H7 (cell line): ENCODE data around the gene TCERG1L. TPM values are rescaled to one million over a fixed set of nuclear protein-coding genes. Genes with fewer than 3 reads are reported as not detected.
"Not testable (repeated sequence)": the region's sequence is repeated elsewhere in the genome, so short reads cannot be mapped to it uniquely, and the experiment has no call there.

Experiments used
- DNase-seq: peaks from one replicate; pipeline ENCODE4 v3.0.0; 2012
- H3K27me3 ChIP-seq: 2 replicates; pipeline ENCODE4 v1.6.0; 2011; ENCODE audit warnings: mild to moderate bottlenecking, low read length; ENCODE audit not compliant: control insufficient read depth, insufficient read depth
- H3K36me3 ChIP-seq: replicated peaks from 2 replicates; pipeline ENCODE4 v1.5.1; 2011; ENCODE audit warnings: low read length; ENCODE audit not compliant: control insufficient read depth, insufficient read depth
- H3K4me3 ChIP-seq: 2 replicates; pipeline ENCODE4 v1.5.1; 2011; ENCODE audit warnings: low read depth, mild to moderate bottlenecking, control low read depth, low read length, moderate library complexity; ENCODE audit not compliant: insufficient read depth
- total RNA-seq: library from RNA; depleted of rRNA; stranded (reverse); fragments of >200 nt; shearing (Covaris generic); gene quantifications from 2 replicates; pipeline ENCODE4 v1.2.3, GENCODE V29; 2014

The TCERG1L gene
- total RNA-seq, 1 experiment from 2014 or later, result 5.4 TPM

DNA sequence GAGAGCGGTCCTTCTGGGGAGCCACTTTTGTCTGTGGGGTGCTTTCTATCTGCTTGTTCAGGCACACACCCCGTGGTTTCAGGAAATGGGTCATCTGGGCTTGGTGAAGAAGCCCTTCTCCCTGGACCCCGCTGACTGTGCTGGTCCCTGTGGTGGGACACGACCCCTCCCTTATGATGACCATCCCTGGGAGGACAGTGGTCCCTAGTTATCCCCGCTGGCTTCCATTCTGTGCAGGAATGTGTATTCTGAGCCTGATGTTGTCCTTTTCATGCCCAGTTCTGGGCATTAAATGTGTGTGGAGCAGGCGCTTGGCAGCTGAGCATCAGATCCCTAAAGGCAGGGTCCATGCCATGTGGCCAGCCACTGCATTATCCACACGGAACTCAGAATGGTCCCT is 71.6 kb downstream of the TCERG1L start:
- H3K4me3 ChIP-seq, result no peak overlapping the region
- no peaks in the 10 kb centered on the region for H3K36me3 ChIP-seq
- H3K27me3 ChIP-seq, result no peaks in the 10 kb centered on the region
- no peak for DNase-seq

DNA sequence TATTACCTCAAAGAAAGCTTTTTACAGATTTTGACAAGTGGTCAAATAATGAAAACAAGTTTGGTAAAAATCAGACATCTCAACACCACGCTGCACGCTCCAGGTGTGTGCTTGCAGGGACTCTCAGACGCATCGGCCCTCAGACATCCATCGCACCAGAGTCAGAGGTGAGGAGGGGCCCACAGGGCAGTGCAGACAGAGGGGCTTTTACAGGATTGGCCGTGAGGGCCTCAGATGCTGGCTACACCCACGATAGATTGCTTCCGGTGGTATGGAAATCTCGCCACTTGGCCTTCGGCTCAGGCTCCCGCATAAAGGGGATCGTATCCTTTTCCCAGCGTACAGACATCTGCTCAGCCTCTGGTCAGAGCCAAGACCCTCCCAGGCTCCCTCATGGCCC is 72.1 kb downstream of the TCERG1L start:
- Histone ChIP-seq H3K27me3 (no peaks in the 10 kb centered on the region), H3K36me3 (no peaks in the 10 kb centered on the region), H3K4me3 (no peak overlapping the region)
- DNase-seq, result no peak

DNA sequence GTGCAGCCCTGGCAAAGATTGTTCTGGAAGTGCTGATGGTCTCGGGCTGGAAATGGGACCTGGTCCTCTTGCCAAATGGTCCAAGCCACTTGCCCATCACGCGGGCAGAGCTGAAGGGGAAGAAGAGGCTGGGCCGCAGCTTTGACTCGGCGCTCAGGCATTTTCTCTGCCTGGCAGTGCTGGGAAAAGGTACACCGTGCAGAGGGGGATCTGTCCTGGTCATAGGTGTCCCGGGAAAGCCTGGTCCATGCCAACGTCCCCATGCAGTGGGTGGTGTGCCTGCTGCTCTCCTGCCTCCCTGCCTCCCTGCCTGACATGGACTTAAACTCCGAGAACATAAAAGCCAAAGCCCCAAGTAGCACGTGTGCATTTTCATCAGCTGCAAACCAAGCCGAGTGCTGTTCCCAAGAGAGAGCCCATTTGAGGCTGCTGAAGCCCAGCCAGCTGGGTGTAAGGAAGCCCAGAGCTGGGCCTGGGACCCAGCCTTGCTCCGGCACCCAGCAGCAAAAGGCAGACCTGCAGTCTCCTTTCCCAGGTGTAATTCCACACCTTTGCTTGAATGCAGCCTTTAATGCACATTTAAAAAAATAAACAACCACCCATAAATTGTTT is 72.7 kb downstream of the TCERG1L start:
- DNase-seq, result no peak
- Histone ChIP-seq H3K36me3 (no peaks in the 10 kb centered on the region), H3K4me3 (no peak overlapping the region), H3K27me3 (no peaks in the 10 kb centered on the region)

DNA sequence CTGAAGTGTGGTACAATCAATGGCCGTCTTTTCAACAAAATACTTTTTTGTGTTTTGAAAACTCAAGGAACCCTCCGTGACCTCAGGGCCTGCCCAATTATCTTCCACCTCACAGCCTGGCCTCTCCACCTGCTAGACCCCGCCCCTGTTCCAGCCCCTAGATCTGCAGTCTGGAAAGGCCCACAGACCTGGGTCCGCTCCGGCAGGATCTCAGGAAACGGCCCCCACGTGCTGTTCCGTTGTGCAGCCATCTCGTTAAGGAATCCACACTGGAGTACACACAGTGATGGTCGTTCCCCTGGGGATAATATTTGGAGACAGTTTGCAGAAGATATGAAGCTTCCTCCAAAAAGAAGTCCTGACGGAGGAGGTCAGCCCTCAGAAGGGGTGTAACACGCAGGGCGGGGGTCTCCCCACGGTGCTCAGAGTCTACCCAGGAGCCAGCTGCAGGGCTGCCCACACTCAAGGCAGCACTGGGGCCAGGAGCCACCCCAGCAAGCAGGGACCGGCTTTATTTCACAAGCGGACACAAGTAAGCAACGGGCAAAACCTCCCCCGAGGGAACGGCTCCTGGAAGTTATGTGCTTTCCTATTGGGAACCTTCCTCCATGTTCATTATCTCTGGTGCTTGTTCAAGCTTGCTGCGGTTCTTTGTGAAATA is 73.4 kb downstream of the TCERG1L start:
- no peak for DNase-seq
- no peaks in the 10 kb centered on the region for H3K27me3 ChIP-seq
- no peak overlapping the region for H3K4me3 ChIP-seq
- H3K36me3 ChIP-seq, result no peaks in the 10 kb centered on the region

DNA sequence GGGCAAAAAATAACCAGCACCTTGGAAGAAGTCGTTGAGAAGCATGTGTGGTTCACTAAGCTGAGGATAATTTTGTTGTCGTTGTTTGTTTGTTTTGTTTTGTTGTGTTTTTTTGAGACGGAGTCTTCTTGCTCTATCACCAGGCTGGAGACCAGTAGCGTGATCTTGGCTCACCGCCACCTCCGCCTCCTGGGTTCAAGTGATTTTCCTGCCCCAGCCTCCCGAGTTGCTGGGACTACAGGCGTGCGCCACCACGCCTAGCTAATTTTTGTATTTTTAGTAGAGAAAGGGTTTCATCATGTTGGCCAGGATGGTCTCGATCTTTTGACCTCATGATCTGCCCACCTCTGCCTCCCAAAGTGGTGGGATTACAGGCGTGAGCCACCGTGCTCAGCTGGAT is 76.9 kb downstream of the TCERG1L start:
- DNase-seq, H3K4me3 ChIP-seq, H3K36me3 ChIP-seq, H3K27me3 ChIP-seq: not testable (repeated sequence)

DNA sequence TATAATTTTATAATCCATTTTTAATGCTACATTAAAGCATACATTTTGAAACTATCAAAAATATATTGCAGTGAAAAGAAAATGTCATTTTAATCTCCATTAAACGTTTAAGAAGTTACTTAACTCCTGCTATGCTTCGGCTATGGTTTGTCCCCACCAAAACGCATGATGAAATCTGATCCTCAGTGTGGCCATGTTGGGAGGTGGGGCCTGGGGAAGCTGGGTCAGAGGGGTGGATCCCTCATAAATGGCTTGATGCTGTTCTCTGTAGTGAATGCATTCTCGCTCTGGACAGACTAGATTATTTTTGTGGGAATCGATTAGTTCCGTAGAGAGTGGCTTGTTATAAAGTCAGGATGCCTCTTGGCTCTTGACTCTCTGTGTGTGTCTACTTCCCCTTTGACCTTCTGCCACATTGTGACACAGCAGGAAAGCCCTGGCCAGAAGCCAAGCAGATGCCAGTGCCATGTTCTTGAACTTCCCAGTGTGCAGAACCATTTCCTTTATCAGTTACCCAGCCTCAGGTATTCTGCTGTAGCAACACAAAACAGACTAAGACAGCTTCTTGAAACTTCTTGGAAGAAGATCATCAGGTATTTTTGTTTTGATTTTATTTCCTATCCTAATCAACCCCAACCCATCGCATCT is 77.8 kb downstream of the TCERG1L start:
- DNase-seq, result peak; percentile 67
- Histone ChIP-seq H3K27me3 (no peaks in the 10 kb centered on the region), H3K4me3 (no peak overlapping the region), H3K36me3 (no peaks in the 10 kb centered on the region)

DNA sequence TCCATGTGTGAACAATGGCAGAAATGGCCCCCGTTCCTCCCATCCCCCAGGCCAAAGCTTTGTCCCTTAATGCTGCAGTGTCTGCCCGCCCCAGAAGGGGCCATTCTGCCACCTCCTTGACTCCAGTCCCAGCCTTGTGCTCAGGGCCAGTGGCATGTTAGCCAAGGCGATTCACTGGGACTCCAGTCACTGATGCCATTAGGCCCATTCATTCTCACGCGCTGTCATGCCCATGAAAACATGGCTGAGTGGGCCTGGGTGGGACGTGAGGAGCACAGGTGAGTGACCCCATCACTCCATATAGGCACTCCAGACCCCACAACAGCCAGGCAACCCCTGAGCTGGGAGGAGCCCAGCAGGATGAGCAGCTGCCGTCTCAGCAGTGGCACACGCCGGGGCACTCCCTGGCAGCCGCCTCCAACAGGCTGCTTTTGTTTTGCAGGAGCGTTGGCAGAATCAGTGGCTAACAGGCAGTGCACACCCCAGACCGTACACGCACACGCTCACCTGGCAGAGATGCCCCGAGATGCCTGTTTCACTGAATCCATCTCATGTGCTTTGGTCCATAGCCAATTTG is 79.5 kb downstream of the TCERG1L start:
- no peaks in the 10 kb centered on the region for H3K36me3 ChIP-seq
- peak; percentile 60 for DNase-seq

DNA sequence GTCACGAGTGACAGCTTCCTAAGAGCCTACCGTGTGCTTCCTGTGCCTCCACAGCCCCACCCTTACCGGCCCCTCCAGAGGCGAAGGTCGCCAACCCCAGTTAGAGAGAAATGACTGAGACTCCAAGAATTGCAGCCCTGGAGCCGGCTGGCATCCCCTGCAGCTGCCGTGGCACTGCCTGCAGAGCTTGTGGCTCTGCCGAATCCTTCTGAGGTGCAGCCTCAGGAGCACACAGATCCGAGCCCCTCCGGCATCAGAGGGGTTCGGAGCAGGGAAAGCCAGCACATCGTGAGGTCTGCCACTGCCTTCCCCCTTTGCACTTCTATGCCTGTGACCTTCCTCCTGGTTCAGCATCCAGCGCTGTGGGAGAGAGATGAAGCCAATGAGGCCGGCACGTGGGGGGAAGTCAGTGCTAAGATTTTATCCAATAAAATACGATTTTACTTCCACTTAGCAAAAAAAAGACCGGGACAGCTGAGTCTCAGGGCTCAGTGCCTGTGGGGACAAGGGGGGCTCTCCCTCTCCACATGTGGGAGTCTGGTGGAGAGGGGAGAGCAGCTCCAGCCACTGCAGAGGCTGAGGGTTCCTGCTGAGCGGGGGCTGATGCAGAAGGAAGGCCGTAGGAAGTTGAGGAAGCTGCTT is 80.1 kb downstream of the TCERG1L start:
- DNase-seq, result peak; percentile 55
- Histone ChIP-seq H3K4me3 (no peak overlapping the region), H3K36me3 (no peaks in the 10 kb centered on the region), H3K27me3 (no peaks in the 10 kb centered on the region)

More for the DNA sequence above, 79.5 kb downstream of the TCERG1L start:
- no peaks in the 10 kb centered on the region for H3K27me3 ChIP-seq
- H3K4me3 ChIP-seq, result no peak overlapping the region

DNA sequence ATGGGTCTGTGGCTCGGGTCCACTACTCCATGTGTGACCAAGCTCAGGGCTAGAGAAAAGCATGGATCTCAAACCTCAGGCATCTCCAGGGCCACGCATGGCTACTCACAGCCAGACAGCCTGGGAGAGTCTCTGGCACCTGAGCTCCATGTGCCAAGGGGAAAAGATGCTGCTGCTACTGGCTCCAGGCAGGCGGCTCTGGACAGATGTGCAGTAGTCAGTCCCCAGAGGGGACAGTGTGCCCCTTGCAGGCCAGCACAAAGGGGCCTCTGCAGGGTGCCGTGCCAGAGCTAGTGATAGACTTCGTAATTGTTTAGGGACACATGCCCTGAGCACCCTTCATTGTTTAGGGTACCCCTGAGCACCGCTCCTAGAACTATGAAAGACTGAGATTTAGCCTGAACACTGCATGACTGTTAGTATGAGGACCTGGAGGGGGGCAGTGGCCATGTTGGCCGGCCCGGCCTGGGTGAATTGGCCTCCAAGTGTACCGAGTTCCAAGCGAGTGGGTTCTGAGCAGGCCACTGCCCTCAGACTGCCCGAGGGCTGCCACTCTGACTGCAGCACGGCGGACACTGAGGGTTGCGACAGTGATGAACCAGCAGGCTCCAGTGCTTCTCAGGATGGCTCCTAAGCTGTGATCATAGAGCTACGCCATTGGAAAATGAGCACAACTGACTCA is 80.7 kb downstream of the TCERG1L start:
- Histone ChIP-seq H3K4me3 (no peak overlapping the region), H3K36me3 (no peaks in the 10 kb centered on the region), H3K27me3 (no peaks in the 10 kb centered on the region)
- DNase-seq, result no peak

DNA sequence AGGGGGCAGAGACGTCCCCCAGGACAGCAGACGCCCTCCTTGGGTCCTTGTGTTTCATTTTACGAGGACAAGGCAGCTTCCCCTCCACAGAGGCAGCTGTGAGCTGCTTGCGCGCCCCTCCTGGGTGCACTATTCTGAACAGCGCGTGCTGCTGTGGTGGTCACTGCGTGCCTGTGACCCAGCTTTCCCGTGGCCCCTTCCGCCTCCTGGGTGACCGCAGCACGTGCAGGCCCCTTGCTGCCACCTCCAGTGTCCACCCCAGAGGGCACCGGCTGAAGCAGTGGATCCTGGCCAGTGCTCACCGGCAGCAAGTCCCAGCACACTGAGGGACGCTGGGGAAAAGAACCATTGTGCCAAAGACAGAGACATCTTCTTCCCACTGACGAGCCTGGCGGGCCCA is 81.4 kb downstream of the TCERG1L start:
- Histone ChIP-seq H3K4me3 (no peak overlapping the region), H3K36me3 (no peaks in the 10 kb centered on the region), H3K27me3 (no peaks in the 10 kb centered on the region)
- DNase-seq, result no peak

DNA sequence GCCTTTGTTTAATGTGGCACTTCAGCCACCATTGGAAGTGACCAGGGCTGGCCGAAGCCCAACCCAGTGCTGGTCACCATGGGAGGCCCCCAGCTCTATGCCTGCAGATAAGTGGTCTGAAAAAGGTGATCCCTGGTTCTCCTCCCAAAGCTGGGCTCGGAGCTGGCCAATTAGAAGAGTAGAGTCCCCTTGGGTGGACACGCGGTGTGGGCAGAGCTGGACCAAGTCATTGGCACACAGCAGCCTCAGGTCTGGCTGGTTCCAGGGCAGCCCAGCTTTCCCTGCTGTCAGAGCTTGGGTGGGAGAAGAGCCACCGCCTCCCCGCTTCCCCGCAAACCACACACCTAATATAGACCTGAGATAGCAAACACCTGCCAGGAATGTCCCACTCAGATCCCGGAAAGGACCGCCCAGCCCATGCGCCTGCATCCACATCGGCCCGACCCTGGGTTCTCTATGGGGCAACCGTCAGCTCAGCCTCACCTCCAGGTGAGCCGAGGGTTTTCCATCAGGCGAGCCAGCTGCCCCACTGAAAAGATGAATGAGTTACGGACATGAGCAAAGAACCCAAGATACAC is 84.3 kb downstream of the TCERG1L start:
- DNase-seq, result no peak
- no peak overlapping the region for H3K4me3 ChIP-seq
- no peaks in the 10 kb centered on the region for H3K36me3 ChIP-seq
- H3K27me3 ChIP-seq, result no peaks in the 10 kb centered on the region

DNA sequence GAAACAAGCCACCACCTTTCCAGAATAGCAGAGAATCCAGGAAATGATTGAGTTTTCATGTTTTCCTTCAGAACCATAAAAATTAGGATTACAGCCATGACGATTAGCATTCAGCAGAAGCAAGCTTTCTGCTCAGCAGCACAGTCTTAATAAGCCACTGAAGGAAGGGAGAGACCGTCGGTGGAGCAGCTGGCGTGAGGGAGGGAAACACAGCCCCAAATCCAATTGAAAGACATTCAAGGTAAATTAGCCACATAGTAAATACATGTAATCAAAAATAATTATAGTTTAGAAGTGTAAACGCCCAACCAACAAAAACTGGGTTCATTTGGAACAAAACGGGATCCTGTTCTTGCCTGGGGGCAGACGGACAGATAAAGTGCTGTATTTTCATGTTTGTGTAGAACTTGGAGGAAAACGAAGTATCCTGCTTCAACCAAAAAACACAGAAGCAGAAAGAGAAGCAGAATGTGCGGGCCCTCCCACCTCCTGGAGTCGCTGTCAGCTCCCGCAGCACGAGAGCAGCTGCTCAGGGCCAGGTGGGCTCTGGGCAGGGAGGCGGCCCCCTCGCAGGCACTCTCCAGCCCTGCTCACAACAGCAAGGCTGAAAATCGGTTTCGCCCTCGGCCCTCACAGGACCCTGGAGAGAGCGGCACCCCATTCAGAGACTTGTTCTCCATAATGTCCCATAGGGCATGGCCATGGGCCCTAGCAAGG is 84.9 kb downstream of the TCERG1L start:
- Histone ChIP-seq H3K36me3 (no peaks in the 10 kb centered on the region), H3K27me3 (no peaks in the 10 kb centered on the region), H3K4me3 (no peak overlapping the region)
- no peak for DNase-seq

DNA sequence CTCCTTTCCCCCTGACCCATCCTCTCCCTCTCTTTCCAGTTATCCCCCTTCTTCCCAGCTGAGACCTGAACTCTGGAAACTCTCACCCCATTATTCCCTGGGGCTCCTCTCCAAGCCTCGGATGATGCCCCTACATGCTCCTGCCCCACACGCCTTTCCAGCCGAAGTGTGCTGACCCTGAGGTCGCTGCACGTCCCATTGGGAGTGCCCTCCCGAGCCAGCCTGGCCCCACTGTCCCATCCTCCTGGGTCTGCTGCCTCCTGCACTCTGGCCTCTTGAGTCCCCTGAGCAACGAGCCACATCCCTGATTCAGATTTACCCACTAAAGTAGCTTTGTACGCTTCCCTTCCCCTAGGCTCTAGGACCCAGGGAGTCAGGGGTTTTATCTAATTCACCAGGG is 87.4 kb downstream of the TCERG1L start:
- no peak for DNase-seq
- Histone ChIP-seq H3K4me3 (no peak overlapping the region), H3K36me3 (no peaks in the 10 kb centered on the region), H3K27me3 (no peaks in the 10 kb centered on the region)
